GM04503 (cell line): ENCODE data around the gene OSBPL2.
A peak's percentile ranks its signal among the peaks of the same experiment; 100 is the strongest.

Experiments
- DNase-seq: peaks from one replicate; pipeline ENCODE4 v3.0.0-alpha.2; 2012; ENCODE audit warnings: low read depth

The OSBPL2 gene

DNA sequence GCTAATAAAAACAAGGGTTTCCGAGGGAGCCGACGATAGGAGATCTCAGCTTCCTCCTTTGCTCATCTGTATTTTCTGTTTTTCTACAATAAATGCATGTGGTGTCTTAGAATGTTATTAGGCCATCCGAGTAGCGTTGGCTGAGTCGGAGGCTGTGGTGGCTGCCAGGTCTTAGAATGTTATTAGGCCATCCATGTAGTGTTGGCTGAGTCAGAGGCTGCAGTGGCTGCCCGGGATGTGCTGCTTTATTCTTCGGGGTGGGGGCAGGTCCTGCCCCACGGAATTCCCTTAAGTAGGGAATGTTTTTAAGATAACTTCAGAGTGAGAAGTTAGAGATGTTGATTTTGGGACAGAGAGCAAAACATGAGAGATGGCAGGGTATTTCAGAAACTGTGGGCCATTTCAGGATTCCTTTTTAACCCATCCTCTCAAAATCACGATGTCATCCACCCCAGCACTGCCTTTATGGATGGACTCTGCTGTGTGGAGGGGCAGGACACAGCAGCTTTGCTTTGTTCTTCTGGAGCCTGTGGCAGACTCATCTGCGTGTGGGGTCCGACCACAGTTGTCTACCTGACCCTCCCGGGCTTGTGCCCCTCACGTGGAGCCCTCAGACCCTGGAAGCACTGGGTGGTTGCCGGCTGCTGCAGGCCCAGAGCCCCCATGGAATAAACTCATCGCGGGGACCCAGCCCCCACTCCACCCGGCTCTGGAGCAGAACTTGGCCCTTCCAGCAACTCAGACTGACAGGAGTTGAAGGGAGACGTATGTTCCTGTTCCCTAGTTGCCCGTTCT lies 20.4 kb downstream of the OSBPL2 start:
- DNase-seq, result peak; percentile 48

DNA sequence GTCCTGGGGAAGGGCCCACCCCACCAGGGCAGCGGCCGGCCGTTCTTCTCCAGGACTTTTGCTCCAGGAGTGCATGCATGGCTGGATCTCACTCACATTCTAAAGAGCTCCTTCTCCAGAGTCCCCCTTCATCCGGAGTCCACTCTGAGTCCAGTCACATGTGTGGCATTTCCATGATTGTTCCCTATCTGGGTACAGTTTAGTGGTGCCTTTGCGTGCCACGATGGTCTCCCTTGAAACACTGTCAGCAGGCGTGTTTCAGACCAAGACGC lies 20.9 kb downstream of the OSBPL2 start:
- no peak for DNase-seq

DNA sequence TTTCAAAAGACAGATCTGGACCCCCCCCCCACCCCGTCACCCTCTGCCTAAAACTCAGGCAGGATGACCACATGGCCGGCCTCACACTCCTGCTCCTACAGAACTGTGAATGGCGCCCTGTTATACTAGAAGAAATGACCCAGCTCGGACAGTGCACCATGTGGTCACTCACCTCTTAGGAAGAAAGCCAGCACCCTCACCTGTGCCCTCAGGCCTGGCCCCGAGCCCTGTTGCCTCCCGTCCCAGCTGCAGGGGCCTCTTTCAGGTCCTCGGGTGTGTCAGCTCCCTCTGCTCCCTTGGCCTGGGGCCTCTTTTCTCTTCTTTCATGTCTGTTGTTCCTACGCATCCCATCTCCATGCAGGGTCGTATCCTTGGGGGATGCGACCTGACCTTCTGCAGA lies 23.7 kb downstream of the OSBPL2 start:
- DNase-seq, result no peak

DNA sequence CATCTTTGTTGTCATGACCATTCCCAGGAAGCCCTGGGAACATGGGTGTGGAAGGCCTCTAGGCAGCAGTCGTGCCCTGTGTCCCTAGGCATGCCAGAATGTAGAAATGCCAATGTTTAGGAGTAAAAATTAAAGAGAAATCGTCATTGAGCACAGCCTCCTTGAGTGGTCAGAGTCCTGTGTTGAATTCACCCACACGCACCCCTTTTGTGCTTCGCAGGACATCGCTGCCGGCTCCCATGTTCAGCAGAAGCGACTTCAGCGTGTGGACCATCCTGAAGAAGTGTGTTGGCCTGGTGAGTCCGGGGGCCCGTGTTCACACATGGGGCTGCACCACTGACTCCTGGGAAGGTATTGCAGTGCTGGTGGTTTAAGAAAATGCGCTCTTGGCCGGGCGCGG lies 25.1 kb downstream of the OSBPL2 start:
- no peak for DNase-seq

DNA sequence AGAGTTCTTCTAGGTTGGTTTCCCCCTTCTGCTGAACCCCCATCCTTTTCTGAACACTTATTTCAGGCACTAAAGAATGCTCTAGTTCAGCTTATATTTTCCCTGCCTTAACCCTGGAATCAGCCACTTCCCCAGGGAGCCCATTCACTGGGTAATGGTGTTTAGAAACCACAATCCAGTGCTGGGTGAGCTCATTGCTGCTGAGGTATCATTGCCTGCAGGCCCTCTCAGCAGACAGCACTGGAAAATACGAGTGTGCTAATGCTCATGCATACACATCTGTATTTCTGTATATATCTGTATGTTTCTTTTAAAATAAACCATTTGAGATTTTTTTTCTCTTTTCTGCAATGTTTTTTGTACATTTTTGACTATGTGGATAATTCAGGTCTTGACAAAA lies 27.0 kb downstream of the OSBPL2 start:
- no peak for DNase-seq

DNA sequence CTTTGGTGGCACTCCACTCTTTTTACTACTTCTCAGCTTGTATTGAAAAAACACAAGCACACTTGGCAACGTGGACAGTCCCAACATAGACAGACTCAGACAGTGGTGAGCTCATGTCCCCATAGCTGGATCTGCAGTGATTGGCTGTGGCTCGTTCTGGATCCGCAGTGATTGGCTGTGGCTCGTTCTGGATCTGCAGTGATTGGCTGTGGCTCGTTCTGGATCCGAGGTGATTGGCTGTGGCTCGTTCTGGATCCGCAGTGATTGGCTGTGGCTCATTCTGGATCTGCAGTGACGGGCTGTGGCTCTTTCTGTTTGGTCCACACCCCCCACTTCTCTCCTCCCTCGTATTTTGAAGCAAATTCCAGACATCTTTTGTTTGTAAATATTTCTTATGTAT lies 28.0 kb downstream of the OSBPL2 start:
- DNase-seq, result no peak

DNA sequence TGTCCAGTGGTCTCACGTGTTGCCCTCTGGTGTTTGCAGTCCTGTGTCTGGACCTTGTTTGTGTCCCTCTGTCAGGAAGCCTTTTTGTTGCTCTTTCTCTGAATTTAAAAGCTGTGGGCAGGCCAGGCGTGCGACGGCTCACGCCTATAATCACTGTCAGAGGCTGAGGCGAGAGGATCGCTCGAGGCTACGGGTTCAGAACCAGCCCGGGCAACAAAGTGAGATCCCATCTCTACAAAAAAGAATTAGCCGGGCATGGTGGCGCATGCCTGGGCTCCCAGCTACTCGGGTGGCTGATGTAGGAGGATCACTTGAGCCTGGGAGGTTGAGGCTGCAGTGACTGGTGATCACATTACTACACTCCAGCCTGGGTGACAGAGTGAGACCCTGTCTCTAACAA lies 28.5 kb downstream of the OSBPL2 start:
- no peak for DNase-seq

DNA sequence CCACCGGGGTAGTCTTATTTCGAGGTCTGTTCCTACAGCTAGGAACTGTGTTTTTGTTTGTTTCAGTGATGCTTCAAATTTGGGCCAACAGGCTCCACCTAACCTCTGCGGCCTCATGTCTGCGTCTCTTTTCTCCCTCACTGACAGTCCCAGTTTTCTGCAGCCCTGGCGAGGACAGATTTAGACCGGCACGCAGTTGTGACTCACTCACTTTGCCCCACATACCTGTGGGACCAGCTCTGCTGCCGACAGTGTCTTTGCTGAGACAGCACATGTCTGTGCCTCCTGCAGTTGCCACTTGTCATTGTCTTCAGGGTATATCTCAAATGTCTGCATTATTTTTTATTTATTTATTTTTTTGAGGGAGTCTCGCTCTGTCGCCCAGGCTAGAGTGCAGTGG lies 29.2 kb downstream of the OSBPL2 start:
- no peak for DNase-seq

DNA sequence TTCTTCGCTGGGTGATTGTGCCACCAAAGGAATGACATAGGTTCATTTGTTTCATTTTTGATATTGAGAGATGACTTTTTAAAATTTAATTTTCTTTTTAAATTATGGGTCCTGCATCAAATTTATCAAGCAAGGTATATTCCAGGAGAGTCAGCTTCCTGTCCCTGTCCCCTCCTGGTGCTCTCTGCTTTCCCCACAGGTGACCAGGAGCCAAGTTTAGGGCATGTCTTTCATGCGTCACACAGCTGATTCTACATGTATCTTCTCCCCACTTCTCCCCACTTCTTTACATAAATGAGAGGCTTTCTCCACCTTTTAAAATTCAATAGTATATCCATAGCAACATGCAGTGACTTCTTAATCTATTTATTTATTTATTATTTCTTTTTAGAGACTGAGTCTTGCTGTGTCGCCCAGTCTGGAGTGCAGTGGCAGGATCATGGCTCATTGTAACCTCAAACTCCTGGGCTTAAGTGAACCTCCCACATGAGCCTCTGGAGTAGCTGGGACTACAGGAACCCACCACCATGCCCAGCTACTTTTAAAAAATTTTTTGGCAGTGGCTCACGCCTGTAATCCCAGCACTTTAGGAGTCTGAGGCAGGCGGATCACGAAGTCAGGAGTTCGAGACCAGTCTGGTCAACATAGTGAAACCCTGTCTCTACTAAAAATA lies 30.0 kb downstream of the OSBPL2 start:
- no peak for DNase-seq

DNA sequence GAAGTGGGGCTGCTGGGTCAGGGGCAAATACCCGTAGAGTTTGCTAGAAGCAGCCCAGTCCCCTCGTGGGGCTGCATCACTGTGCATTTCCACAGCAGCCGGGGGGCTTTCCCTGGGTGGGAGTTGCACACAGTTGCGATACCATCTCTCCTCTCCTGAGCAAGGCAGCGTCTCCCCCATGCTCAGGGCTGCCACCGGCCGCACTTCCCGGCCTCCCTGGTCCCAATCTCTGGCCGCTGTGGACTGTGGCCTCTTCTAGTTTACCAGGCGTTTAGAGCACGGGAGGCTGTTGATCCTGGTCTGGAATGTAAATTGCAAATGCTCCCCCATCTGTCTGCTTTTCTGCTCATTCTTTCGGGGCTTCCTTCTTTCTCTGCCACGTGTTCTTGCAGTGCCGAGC lies 31.1 kb downstream of the OSBPL2 start:
- DNase-seq, result no peak

DNA sequence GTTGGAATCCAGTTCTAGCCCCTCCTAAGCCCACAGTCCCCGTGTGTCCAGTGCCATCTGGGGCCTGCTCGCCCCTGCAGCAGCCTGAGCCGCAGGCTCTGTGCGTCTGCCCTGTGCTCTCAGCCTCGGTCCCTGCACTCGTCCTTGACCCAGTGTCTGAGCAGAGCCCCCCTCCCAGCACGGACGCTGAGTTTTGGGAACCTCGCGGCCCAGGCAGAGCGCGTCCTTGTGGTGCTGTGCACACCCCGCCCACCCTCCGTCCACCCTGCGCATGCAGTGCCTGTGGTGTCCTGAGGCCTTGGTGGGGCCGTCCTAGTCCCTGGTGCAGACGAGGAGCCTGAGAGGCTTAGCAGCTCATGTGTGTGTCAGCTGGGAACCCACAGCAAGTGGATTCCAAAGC lies 31.6 kb downstream of the OSBPL2 start:
- no peak for DNase-seq

DNA sequence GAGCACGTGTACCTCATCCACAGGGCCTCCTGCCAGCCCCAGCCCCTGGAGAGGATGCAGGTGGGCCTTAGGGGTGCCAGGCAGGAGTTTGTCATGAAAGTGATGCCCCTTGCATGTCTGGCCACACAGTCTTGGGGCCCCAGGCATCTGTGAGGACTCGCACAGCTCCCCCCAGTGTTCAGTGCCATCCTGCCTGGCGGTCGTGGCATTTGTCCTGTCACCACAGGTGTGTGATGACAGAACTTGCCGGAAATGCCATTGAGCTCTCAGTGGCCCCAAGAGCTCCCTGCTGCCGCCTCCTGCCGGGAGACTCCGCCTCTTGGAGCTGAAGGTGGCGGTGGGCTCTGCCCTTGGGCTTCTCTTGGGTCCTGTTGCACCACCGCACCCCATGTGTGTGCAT lies 33.9 kb downstream of the OSBPL2 start:
- no peak for DNase-seq

DNA sequence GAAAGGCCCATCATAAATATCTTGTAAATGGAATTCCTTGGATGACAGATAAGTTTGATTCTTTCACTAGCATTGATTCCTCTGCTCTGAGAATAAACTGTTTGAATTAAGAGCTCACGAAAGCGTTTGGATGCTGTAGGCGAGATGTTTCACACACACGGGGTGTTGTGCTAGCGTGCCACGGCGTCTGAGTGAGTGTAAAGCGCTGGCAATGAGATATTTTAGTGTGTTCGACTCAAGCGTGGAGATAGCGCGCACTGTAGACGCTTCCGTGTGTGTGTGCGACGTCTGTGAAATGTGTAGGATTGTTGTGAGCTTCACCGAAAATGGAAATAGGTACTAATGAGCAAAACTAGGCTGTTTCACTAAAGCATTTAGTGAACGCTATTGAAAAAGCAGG lies 35.1 kb downstream of the OSBPL2 start:
- DNase-seq, result no peak

DNA sequence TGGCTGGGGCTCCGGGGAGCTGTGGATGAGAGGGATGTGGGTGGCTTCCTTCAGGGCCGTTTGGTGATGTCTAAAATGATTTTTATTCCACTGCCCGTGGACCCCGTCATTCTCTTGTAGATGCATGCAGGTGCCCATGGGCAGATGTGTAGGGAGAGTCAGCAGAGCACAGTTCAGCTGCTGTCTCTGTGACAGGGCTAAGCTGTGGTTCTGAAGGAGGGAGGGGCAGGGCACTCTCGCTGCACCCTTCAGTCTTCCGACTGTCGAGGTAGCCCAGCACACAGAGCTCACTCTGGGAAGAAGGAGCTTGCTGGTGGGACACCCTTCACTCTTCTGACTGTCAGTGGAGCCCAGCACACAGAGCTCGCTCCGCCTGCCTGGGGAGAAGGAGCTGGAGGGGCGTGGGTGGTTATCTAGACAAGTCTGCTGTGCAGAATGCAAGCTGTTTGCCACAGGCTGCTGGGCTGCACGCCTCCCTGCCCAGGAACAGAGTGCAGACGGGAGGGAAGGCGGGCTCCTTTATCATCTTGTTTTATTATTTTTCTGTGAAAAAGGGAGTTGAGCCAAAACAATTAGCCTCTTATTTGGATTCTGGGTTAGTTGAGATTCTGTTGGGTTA lies 36.1 kb downstream of the OSBPL2 start:
- DNase-seq, result no peak

DNA sequence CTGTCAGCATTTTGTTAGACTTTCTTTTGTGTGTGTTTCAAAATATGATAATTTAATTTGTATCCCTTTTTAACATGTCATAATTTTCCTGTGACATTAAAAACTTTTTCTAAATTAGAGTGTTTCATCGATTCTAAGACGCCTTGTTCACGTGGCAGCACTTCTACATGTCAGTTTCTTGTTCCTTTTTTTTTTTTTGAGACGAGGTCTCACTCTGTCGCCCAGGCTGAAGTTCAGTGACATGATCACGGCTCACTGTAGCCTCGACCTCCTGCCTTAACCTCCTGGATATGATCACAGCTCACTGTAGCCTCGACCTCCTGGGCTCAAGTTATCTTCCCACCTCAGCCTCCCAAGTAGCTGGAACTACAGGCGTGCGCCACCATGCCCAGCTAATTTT lies 36.9 kb downstream of the OSBPL2 start:
- DNase-seq, result no peak

DNA sequence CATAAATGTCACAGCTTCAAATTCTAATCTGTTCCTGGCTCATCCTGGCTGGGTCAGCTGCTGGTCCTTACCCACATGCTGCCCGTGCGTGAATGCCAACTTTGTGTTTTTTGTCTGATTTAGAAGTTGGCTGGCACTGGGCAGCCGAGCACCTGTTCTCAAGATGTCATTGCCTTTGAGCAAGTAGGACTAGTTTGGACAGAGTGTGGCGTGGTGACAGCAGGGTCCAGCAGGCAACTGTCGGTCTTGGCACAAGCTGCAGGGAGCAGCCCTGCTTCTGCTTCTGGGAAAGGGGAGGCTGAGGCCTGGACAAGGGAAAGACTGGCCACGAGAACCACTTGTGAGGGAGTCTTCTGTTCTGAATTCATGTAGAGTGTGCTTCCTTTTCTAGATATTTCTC lies 38.1 kb downstream of the OSBPL2 start:
- DNase-seq, result no peak

DNA sequence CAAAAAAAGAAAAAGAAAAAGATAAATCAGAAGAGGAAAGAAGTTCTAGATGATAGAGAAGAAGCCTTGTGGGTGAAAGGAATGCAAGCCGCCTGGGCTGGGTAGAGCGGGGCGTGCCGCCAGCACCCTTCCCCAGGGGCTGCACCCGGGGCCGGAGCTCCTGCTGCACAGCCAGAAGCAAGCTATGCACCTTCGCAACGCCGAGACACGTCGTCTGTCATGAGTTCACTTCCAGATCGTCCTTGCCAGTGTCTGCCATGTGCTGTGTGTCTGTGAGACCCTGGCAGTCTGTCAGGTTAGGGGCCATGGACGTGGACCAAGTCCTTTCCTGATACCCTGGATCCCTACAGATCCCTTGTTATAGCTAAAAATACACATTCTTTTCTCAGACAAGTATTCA lies 38.9 kb downstream of the OSBPL2 start:
- DNase-seq, result no peak

DNA sequence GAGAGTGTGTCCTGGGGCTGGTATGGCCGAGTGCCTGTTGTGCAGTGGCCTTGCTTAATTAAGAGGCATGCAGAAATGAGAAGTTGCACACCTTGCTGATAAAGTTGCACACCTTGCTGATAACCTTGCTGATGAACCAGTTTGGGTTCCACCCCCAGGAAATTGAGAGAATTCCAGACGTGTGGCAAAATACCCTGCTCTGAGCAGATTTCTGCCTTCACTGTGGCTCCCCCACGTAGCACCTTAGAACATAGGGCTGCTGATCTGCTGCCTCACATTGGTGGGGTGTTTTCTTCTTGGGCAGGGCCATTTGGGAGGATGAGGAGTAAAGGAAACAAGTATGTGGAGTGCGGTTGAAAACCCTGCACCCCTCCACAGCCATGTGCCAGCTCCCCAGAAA lies 42.0 kb downstream of the OSBPL2 start:
- no peak for DNase-seq

DNA sequence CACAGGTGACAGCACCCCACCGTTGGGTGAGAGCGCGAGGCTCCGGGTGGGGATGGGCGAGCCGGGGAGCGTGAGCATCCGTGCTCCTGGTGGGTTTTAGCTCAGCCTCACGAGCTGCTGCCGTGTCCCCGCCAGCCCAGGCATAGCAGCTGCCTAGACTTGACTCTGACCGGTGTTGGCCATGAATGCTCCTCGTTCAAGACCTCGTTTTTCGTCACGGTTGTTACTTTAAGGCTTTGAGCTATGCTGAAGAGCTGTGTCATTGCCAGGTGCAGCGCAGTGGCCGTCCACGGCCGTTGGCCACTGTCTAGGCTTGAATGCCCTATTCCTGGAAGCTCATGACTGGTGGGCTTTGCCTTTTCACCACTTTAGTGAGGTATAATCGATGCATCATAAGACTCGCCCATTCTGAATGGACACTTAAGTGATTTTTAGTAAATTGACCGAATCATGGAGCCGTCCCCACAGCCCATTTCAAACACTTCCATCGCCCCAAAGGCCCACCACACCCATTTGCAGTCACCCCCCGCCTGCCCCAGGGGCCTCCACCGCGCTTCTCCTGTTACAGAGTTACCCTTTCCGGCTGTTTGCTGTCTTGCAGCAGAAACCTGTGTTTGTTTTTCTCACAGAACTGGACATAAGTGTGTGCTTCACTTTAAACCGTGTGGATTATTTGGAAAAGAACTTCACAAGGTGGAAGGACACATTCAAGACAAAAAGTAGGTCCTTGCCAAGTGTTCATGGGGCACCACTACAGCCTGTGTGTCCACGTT lies 43.0 kb downstream of the OSBPL2 start:
- no peak for DNase-seq

DNA sequence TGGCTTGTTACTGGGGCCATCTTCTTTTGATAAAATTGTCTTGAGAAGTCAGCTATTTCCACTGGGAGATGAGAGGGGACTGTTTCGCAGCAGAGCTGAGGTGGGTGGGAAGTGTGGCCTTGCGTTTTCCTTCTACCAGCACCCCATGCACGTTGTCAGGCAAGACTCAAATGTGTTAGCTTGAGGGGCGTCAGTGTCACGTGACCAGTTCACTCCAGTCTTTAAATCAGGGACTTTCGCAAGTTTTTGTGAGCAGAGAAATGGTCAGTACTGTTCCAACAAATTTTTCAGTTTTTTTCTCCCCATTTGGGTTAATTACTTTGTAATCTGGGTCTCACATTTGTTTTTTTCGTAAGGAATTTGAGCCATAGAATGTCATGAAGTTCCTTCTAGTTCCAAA lies 43.8 kb downstream of the OSBPL2 start:
- no peak for DNase-seq

DNA sequence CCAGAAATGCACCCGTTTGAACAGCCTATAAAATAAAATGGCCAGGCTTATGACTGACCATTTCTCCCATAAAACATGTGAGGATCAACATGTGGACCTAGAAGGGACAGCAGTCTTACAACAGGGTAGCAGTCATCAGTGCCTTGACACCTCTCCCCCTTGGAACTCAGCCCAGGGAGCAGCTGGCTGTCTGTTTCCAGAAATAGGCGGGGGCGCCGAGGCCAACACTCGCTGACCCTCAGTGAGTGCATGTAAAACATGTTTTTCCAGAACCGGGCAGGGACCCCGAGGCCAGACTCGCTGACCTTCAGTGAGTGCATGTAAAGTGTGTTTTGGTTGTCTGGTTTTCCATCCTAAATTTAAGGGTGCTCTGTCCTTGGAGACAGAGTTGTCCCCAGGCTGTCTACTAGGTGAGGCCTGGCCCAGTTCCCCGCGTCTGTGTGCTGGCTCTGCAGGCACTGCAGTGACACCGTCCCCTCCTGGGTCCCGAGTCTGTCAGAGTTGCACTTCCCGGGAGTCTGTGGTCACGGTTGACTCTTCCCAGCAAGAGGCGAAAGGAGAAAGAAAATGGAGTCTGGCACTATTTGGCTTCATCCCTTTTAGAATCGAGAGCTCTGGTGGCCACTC lies 44.7 kb downstream of the OSBPL2 start:
- DNase-seq, result no peak

DNA sequence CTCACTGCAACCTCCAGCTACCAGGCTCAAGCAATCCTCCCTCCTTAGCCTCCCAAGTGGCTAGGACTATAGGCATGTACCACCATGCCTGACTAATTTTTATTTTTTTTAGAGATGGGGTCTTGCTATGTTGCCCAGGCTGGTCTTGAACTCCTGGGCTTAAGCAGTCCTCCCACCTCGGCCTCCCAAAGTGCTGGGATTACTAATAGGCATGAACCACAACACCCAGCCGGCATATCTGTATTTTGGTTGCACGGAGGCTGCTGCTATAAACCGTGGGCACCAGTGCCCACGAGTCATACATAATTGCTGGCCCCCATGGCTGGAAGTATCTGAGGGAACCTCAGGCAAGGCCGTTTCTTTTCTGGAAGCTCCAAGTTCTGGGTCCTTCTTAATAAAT lies 46.1 kb downstream of the OSBPL2 start:
- no peak for DNase-seq

DNA sequence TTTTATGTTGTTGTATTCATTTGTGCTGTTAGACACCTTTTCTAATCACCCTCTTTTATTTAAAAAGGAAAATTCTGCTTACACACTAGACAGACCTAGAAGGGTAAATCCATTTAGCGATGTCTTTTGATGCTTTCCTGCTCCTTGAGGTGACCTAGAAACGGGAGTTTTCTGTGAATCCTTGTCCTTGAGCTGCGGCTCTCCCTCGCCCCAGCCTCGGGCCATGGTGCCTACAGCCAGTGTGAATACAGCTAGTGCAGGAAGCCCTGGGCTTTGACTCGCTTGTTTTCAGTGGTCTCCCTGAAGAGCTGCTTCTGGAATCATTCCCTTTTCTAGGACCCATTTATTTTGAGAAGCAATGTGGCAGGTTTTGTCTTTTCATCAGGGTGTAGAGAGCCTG lies 46.8 kb downstream of the OSBPL2 start:
- DNase-seq, result no peak
